ENCODE results near the gene TMEM178B.

- TF ChIP-seq POLR2A (IDR thresholded peaks at IDR 0.05; ENCODE audit: low read length) (no peak), GATA1 (IDR thresholded peaks at IDR 0.05; ENCODE audit: low read depth, low read length) (no peak)
Observed at GRCh38 chr7:141348728-141349127, 274.9 kb downstream of the TMEM178B start.
